NCI-H345 treated with DMSO at 0.1 percent for 48 hours (cell line): ENCODE data around the gene FAM219A.
"Not testable (repeated sequence)": the region's sequence is repeated elsewhere in the genome, so short reads cannot be mapped to it uniquely, and the experiment has no call there.

Experiments
- DNase-seq: peaks from one replicate; lab custom pipeline; 2025; ENCODE audit not compliant: unreplicated experiment; lab: John Stamatoyannopoulos, UW

The FAM219A gene

DNA sequence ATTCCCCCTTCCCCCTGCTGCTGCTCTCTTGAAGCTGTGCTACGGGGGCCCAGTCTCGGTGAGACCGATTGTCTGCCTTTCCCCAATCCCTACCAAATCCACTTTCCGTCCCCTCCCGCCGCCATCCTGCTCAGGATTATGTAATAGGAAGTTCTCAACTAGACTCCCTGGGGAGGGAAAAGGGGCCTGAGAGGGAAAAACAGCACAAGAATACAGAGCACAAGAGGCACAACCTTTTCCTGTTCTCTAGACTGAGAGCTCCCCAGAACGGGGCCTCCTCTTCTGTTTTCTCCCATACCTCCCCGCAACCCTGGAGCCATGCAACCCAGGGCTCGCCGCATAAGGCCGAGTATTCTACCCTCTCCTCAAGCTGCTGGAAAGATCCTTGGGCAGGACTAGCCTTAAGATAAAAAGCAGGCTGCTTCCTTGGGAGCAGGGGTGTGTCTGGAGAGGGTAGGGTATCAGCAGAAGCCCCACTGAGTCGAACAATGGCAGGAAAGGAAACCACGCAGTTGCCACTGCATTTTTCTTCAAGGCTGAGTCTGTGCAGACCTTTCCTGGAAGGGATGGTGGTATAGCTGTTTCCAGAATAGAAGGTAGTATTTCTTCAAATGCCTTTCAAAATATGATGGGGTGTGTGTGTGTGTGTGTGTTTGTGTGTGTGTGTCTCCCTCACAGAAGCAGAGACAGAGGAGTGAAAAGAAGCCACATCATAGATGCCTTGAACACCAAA, 94.6 kb downstream of the FAM219A start:
- DNase-seq: no peak

DNA sequence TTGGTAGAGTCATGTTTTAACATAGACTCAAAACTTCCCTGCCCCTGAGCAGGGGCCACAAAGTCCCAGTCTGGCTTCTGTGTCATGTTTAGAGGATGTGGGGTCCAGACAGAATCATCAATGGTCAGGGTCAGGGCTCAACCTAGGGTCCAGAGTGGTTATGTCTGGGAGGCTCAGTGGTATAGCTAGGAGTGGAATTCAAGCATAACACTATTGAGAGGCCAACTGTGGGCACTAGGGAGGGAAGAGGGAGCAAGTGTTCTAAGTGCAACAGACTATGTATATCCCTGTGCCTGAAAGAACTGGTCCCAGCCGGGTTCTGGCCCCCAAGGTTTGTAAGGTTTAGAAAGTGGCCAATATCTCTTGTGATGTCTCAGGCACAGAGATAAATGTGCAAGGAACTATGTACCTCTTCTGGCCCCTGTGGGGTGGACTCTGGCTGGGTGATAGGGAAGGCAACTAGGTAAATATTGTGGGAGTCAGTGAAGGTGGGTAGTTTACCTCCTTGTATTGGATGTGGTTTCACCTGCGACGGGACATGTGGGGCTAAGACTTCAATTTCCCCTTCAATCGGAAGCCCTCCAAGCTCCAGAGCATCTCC, 95.7 kb downstream of the FAM219A start:
- DNase-seq: no peak

DNA sequence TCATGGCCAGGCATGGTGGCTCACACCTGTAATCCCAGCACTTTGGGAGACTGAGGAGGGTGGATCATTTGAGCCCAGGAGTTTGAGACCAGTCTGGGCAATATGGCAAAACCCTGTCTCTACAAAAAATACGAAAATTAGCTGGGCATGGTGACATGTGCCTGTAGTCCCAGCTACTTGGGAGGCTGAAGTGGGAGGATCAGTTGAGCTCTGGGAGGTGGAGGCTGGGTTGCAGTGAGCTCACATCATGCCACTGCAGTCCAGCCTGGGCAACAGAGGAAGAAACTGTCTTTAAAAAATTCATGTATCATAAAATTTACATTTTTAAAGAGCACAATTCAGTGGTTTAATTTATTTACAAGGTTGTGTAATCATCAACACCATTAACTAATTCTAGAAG, 105.4 kb downstream of the FAM219A start:
- DNase-seq: not testable (repeated sequence)

DNA sequence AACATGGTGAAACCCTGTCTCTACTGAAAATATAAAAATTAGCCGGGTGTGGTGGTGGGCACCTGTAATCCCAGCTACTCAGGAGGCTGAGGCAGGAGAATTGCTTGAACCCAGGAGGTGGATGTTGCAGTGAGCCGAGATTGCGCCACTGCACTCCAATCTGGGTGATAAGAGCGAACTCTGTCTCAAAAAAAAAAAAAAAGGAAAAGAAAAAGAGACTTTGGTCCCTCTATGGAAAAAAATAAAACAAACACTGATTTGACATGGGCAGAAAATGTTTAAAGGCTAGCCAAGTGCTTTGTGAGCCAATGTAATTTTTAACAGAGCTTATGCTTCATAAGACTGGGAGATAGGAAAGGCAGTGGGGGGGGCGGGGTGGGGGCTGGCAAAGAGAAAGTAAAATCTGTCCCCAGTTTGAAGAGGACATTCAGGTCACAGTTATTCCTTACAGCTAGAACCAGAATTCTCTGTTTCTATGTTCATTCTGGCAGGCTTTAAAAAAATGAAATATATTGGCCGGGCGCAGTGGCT, 106.2 kb downstream of the FAM219A start:
- not testable (repeated sequence) for DNase-seq

DNA sequence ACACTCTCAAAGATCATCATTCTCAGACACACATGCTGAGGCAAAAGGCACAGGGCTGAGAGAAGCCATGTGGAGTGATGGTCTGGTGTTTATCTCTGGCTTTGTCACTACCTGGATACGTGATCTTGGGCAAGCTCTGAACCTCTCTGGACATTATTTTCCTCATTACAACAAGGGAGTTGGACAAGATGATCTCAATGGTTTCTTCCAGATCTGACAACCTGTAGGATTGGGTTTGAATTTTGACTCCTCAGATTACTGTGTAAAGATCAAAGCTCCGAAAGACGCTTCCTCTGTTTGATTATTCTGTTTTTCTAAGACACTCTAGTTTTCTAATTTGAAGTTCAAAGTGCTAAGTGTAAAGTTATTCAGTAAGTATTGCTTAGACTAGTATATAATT, 109.0 kb downstream of the FAM219A start:
- no peak for DNase-seq
